SU-DHL-6 (cell line): Measurements from ENCODE around the gene VPS51.

Source experiments
- H2AFZ ChIP-seq: fragments of 200-600 bp; sonication (generic); 2 replicates; pipeline ENCODE4 v1.6.1; 2014; ENCODE audit warnings: low read depth, mild to moderate bottlenecking, moderate library complexity, mixed read lengths, antibody characterized with exemption, low read length; ENCODE audit not compliant: severe bottlenecking
- H3F3A ChIP-seq: fragments of 200-600 bp; shearing (Covaris generic); 2 replicates; pipeline ENCODE4 v1.6.0; 2016; ENCODE audit warnings: antibody characterized with exemption, mild to moderate bottlenecking; ENCODE audit not compliant: insufficient read depth
- H3K27ac ChIP-seq: fragments of 200-600 bp; sonication (generic); 2 replicates; pipeline ENCODE4 v1.5.1; 2016; ENCODE audit warnings: low read depth, mild to moderate bottlenecking, low read length, moderate library complexity, mixed read lengths
- H3K27me3 ChIP-seq: fragments of 200-600 bp; sonication (generic), shearing (Covaris generic); 2 replicates; pipeline ENCODE4 v1.6.0; 2014; ENCODE audit warnings: mild to moderate bottlenecking, low read length
- H3K36me3 ChIP-seq: fragments of 200-600 bp; sonication (generic); 2 replicates; pipeline ENCODE4 v1.6.1; 2014; ENCODE audit warnings: mild to moderate bottlenecking, low read length, mixed read lengths
- H3K4me2 ChIP-seq: fragments of 300-600, 200-600 bp; shearing (Covaris generic), sonication (generic); 2 replicates; pipeline ENCODE4 v1.6.0; 2014; ENCODE audit warnings: low read length, low read depth, mild to moderate bottlenecking; ENCODE audit not compliant: poor library complexity, severe bottlenecking
- H3K4me3 ChIP-seq: fragments of 200-600 bp; sonication (generic); 2 replicates; pipeline ENCODE4 v1.5.1; 2014; ENCODE audit warnings: antibody characterized with exemption, low read length, mild to moderate bottlenecking, mixed read lengths; ENCODE audit not compliant: insufficient read depth, poor library complexity, severe bottlenecking
- H3K79me2 ChIP-seq: fragments of 200-600 bp; sonication (generic); 2 replicates; pipeline ENCODE4 v1.6.1; 2014; ENCODE audit warnings: mild to moderate bottlenecking, low read length, moderate library complexity; ENCODE audit not compliant: insufficient read depth
- H3K9ac ChIP-seq: fragments of 200-600 bp; sonication (generic); 2 replicates; pipeline ENCODE4 v1.7.0; 2014; ENCODE audit warnings: mild to moderate bottlenecking, low read length
- H3K9me2 ChIP-seq: fragments of 200-600 bp; sonication (generic); replicated peaks from 2 replicates; pipeline ENCODE4 v1.6.1; 2014; ENCODE audit warnings: low read length; ENCODE audit not compliant: insufficient read depth
- H3K9me3 ChIP-seq: fragments of 200-600 bp; sonication (generic); 2 replicates; pipeline ENCODE4 v1.6.1; 2014; ENCODE audit warnings: low read length, mixed read lengths; ENCODE audit not compliant: insufficient read depth
- H4K20me1 ChIP-seq: fragments of 200-600 bp; sonication (generic); 2 replicates; pipeline ENCODE4 v1.6.1; 2014; ENCODE audit warnings: low read depth, mild to moderate bottlenecking, antibody characterized with exemption, low read length, moderate library complexity, mixed read lengths
- CTCF ChIP-seq: fragments of 200-600 bp; sonication (generic); IDR thresholded peaks from one replicate; pipeline ENCODE4 v1.5.1; 2017; ENCODE audit warnings: antibody characterized with exemption, mild to moderate bottlenecking, low read length, moderate library complexity; ENCODE audit not compliant: insufficient read depth, poor library complexity, severe bottlenecking
- EZH2phosphoT487 ChIP-seq: fragments of 200-600 bp; sonication (generic), shearing (Covaris generic); conservative IDR thresholded peaks from 2 replicates; pipeline ENCODE4 v1.6.1; 2018; ENCODE audit warnings: mild to moderate bottlenecking, antibody characterized with exemption, low read length, moderate library complexity, mixed read lengths

Gene VPS51

GRCh38 chr11:65129649-65130441, 33.8 kb downstream of the VPS51 start:
- Histone ChIP-seq H3K4me2 (peak overlapping the region; percentile 99), H3K9ac (peak overlapping the region; percentile 97; the same call in 1 of the 2 replicates), H3K9me3 (no peaks in the 10 kb centered on the region), H2AFZ (no peak overlapping the region), H3K27me3 (no peaks in the 10 kb centered on the region), H3K27ac (peak overlapping the region; percentile 100), H4K20me1 (no peaks in the 10 kb centered on the region), H3K9me2 (no peaks in the 10 kb centered on the region), H3K4me3 (no peak overlapping the region), H3K36me3 (peaks cover 22% of the 10 kb centered on the region; the same call in 1 of the 2 replicates), H3F3A (peaks cover 67% of the 10 kb centered on the region), H3K79me2 (peaks cover 27% of the 10 kb centered on the region)
- TF ChIP-seq EZH2phosphoT487 (no peak), CTCF (no peak)

- H3K27ac ChIP-seq, result peak overlapping the region; percentile 100
- H3K27me3 ChIP-seq, result no peaks in the 10 kb centered on the region
- no peak overlapping the region for H3K4me3 ChIP-seq
- peak overlapping the region; percentile 97 for H3K9ac ChIP-seq
- no peak for TF ChIP-seq EZH2phosphoT487
- no peak for TF ChIP-seq CTCF
- no peak overlapping the region for H2AFZ ChIP-seq
- H3K36me3 ChIP-seq, result peaks cover 22% of the 10 kb centered on the region; the same call in 1 of the 2 replicates
- no peaks in the 10 kb centered on the region for H3K9me3 ChIP-seq
- peaks cover 64% of the 10 kb centered on the region for H3F3A ChIP-seq
- H3K79me2 ChIP-seq, result peaks cover 25% of the 10 kb centered on the region
- peak overlapping the region; percentile 99 for H3K4me2 ChIP-seq
- H4K20me1 ChIP-seq, result no peaks in the 10 kb centered on the region
- H3K9me2 ChIP-seq, result no peaks in the 10 kb centered on the region
Observed at GRCh38 chr11:65130631-65131416, 34.8 kb downstream of the VPS51 start.

DNA sequence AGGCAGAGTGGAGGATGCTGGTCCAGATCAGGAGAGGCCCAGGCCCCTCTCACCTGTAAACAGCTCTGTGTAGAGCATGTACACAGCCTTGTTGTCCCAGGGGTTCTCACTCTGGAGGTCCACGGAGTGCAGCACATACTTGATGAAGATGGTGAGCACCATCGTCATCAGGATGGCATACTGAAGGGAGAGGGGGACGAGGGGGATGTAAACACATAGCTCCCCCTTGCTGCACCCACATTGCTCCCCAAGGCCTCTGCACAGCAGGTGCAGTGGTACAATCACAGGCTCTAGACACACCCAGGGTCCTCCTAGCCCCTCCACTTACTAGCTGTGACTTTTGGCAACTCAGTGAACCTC, 35.4 kb downstream of the VPS51 start:
- peaks cover 58% of the 10 kb centered on the region for H3F3A ChIP-seq
- no peaks in the 10 kb centered on the region for H3K9me2 ChIP-seq
- peaks cover 22% of the 10 kb centered on the region; the same call in 1 of the 2 replicates for H3K36me3 ChIP-seq
- H3K27me3 ChIP-seq, result no peaks in the 10 kb centered on the region
- H4K20me1 ChIP-seq, result no peaks in the 10 kb centered on the region
- peak overlapping the region; percentile 100 for H3K27ac ChIP-seq
- no peaks in the 10 kb centered on the region for H3K9me3 ChIP-seq
- peak overlapping the region; percentile 99 for H3K4me2 ChIP-seq
- no peak overlapping the region for H2AFZ ChIP-seq
- H3K4me3 ChIP-seq, result peak overlapping the region; percentile 48
- TF ChIP-seq CTCF (no peak), EZH2phosphoT487 (no peak)
- peak overlapping the region; percentile 97 for H3K9ac ChIP-seq
- H3K79me2 ChIP-seq, result peaks cover 25% of the 10 kb centered on the region
